ENCODE results near the gene KRTAP13-3. TPM values are rescaled to one million over a fixed set of nuclear protein-coding genes. Genes with fewer than 3 reads are reported as not detected.

The KRTAP13-3 gene
- not detected for total RNA-seq
- long read RNA-seq, donor 1, result 0 reads
- long read RNA-seq, donor 2, result 0 reads

- intact Hi-C loops (cut with DNase I, micrococcal nuclease), result no loop called here
Measured at GRCh38 chr21:30425826-30426225, at the start of gene KRTAP13-3. Gene KRTAP13-3, minus strand, starts transcription at chr21:30425926. Its CDS starts 14 bp downstream, at chr21:30425912.

GRCh38 chr21:30468900-30469714 is 43.4 kb upstream of the KRTAP13-3 start:
- TF ChIP-seq CTCF (IDR thresholded peaks at IDR 0.05), result no peak
- no peak for ATAC-seq
- H3K4me1 ChIP-seq (ENCODE audit: low read depth), result no peaks in the 10 kb centered on the region
- no peaks in the 10 kb centered on the region for H3K36me3 ChIP-seq (ENCODE audit: low read depth)
- H3K4me3 ChIP-seq, result no peak overlapping the region
- peaks cover 30% of the 10 kb centered on the region for H3K9me3 ChIP-seq
- intact Hi-C loops (cut with DNase I, micrococcal nuclease), result no loop called here
- no peak for DNase-seq

More at GRCh38 chr21:30425826-30426225, at the start of gene KRTAP13-3:
- ATAC-seq, result no peak
- DNase-seq, result no peak
- Histone ChIP-seq H3K4me1 (ENCODE audit: low read depth) (no peaks in the 10 kb centered on the region), H3K9me3 (no peaks in the 10 kb centered on the region), H3K4me3 (no peak within 1 kb of the TSS), H3K36me3 (ENCODE audit: low read depth) (no peaks in the 10 kb centered on the region)
- TF ChIP-seq CTCF (IDR thresholded peaks at IDR 0.05), result no peak

- Histone ChIP-seq H3K9me3 (peaks cover 23% of the 10 kb centered on the region), H3K4me1 (ENCODE audit: low read depth) (no peaks in the 10 kb centered on the region), H3K36me3 (ENCODE audit: low read depth) (no peaks in the 10 kb centered on the region), H3K4me3 (no peak overlapping the region)
- no peak for ATAC-seq
- TF ChIP-seq CTCF (IDR thresholded peaks at IDR 0.05), result no peak
- intact Hi-C loops (cut with DNase I, micrococcal nuclease), result no loop called here
- DNase-seq, result no peak
Measured at GRCh38 chr21:30463713-30464112, 38.0 kb upstream of the KRTAP13-3 start.

- no peak overlapping the region for H3K4me3 ChIP-seq
- TF ChIP-seq CTCF (IDR thresholded peaks at IDR 0.05), result no peak
- ATAC-seq, result no peak
- no peaks in the 10 kb centered on the region for H3K36me3 ChIP-seq (ENCODE audit: low read depth)
- intact Hi-C loops (cut with DNase I, micrococcal nuclease), result no loop called here
- H3K9me3 ChIP-seq, result peaks cover 11% of the 10 kb centered on the region
- no peak for DNase-seq
- no peaks in the 10 kb centered on the region for H3K4me1 ChIP-seq (ENCODE audit: low read depth)
Measured at GRCh38 chr21:30448514-30448913, 22.8 kb upstream of the KRTAP13-3 start.

GRCh38 chr21:30447056-30447455 is 21.3 kb upstream of the KRTAP13-3 start:
- Histone ChIP-seq H3K4me3 (no peak overlapping the region), H3K36me3 (ENCODE audit: low read depth) (no peaks in the 10 kb centered on the region), H3K4me1 (ENCODE audit: low read depth) (no peaks in the 10 kb centered on the region), H3K9me3 (peaks cover 4% of the 10 kb centered on the region)
- no peak for DNase-seq
- TF ChIP-seq CTCF (IDR thresholded peaks at IDR 0.05), result no peak
- intact Hi-C loops (cut with DNase I, micrococcal nuclease), result no loop called here
- ATAC-seq, result no peak
